Renal cortical epithelial cell (primary cell): ENCODE results near the gene SIGLEC14. TPM values are rescaled to one million over a fixed set of nuclear protein-coding genes. Genes with fewer than 3 reads are reported as not detected.
"Not testable (repeated sequence)": the region's sequence is repeated elsewhere in the genome, so short reads cannot be mapped to it uniquely, and the experiment has no call there.

Source experiments
- DNase-seq: peaks from one replicate; pipeline ENCODE4 v3.0.0-alpha.2; 2011; ENCODE audit warnings: low read depth
- total RNA-seq: library from RNA; depleted of rRNA; stranded (reverse); fragments of >200 nt; gene quantifications from 2 replicates; pipeline ENCODE4 v1.2.3, GENCODE V29; 2014

The SIGLEC14 gene
- total RNA-seq, 1 donor from 2014 or later: not detected

GRCh38 chr19:51675911-51676565 is 29.4 kb upstream of the SIGLEC14 start:
- DNase-seq: peak; percentile 38

DNA sequence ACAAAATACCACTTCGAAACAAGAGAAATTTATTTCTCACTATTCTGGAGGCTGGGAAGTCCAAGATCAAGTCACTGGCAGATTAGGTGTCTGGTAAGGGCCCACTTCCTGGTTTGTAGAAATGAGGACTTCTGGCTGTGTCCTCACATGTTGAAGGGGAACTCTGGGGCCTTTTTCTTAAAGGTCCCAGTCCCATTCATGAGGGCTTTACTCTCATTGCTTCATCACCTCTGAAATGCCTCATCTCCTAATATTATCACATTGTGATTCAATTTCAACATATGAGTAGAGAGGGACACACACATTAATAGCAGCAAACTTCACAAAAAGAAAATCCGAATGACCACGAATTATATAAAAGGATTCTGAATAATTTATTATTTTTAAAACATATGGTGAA is 21.6 kb upstream of the SIGLEC14 start:
- no peak for DNase-seq

DNA sequence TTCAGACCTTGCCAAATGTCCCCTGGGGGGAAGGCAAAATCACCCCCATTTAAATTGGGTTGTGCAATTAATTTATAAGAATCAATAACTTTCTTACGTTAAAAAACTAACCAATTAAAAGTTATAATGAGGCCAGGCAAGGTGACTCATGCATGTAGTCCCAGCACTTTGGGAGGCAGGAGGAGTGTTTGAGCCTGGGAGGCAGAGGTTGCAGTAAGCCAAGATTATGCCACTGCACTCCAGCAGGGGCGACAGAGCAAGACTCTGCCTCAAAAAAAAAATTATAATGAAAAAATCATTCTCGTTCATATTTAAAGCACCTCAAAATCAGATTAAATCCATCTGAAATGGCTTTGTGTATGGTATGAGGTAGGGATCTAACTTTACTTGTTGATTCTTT is 18.4 kb upstream of the SIGLEC14 start:
- DNase-seq: no peak

GRCh38 chr19:51664131-51664530 is 17.5 kb upstream of the SIGLEC14 start:
- DNase-seq: no peak

DNA sequence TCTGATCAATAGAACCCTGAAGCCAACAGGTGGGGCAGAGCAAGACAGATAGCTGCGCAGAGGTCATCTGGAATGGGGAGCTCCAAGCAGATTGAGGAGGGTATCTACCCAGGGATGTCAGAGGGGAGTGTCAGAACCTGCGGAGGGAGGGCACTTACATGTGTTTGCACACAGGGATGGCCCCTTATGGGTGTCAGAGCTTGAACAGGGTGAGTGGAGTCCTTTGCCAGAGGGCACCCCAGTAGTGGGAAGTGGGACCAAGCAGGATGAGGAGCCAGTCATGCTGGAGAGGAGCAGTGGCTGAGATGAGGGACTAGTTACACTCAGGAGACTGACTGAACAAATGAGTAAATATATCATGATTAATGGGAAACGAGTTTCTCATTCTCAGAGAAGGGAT is 17.0 kb upstream of the SIGLEC14 start:
- no peak for DNase-seq

- peak; percentile 69 for DNase-seq
These were observed 14.5 kb upstream of the SIGLEC14 start for GRCh38 chr19:51660975-51661600.

DNA sequence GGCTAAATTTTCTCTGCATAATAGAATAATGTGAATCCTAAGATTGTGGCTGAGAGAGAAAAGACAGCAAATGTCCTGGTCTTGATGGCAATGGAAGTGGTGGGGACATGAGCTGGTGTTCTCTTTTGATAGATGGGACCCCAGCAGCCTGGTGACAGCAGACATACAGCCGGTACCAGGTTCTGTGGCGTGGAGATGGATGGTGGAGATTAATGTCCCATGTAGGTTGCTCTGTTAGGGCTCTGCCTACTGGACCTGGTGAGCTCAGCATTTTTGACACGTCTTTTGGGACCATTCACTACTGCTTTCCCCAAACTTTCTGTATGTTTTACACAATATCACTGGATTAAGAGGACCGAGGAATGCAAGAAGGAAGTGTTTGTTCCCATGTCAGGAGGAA is 8.2 kb upstream of the SIGLEC14 start:
- no peak for DNase-seq

DNA sequence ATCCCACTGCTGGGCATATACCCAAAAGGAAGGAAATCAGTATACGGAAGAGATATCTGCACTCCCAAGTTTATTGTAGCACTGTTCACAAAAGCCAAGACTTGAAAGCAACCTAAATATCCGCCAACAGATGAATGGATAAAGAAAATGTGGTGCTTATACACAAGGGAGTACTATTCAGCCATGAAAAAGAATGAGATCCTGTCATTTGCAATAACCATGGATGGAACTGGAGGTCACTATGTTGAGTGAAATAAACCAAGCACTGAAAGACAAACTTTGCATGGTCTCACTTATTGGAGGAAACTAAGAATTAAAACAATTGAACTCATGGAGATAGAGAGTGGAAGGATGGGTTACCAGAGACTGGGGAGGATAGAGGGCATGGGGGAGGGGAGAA is 6.5 kb upstream of the SIGLEC14 start:
- no peak for DNase-seq

- no peak for DNase-seq
These were observed 5.6 kb upstream of the SIGLEC14 start for GRCh38 chr19:51652266-51652665.

DNA sequence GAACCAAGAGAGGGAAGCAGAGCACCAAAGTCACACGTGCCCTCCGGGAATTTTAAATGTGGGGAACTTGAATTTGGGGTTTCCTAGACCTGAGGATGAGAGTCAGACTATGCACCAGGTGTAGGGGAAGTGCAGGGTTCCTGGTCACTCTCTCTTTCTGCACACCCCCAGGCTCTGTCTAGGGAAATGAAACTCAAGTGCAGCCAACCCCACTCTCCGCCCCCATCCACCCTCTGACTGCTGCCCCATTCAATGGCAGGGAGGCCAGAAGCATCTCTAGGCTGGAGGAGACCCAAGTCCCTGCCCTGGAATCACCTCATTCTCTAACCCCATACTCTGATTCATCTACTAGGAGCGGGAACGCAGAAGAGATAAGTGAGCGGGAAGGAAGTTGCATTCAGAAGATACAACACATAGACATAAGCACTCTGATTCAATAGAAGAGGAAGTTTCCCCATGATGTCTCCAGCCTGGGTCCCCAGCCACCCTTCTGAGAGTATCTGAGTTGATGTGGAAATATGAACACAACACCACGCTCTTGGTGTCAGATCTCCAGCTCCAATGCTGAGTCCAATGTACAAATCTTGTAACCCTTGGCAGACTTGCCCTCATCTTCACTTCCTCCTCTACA is 4.7 kb upstream of the SIGLEC14 start:
- no peak for DNase-seq

DNA sequence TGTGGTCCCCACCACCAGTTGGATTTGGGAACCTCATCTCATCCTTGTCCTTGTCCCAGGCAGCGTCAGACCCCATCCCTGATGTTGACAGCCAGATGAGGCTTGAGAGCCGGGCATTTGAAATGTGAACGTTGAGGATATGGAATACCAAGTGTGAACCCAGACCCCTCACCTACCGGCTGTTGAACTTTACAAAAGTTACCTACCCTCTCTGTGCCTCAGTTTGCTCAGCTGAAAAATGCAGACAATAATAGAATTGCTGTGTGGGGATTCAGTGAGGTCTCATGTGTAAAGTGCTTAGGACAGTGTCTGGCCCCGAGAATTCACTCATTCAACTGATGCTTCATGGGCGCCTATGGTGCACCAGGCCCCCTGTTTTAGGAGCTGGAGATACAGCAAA is 693 bp upstream of the SIGLEC14 start:
- no peak for DNase-seq

DNA sequence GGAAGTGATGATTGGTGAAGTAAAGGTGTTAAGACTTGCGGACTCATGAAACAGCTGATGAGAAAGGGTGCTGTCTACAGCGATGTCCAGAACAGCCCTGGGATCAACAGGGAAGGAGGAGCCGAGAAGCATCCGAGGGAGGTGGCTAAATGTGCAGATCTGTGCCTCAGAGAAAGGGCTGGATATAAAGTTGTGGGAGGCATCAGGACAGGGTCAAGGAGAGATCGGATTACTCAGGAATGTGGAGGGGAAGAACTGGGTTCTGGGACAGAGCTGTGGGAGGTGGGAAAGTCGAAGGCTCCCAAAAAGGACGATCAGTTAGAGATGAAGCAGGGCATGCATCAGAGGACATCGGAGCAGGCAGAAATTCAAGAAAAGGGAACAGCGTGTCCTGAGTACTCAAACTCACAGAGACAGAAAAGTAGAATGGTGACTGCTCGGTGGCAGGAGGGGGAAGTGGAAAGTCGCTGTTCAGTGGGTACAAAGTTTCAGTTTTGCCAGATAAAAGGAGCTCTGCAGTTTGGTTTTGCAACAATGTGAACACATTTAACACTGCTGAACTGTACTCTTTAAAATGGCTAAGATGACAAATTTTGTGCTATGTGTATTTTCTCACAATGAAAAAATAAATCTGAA is 1.9 kb downstream of the SIGLEC14 start:
- no peak for DNase-seq

- no peak for DNase-seq
These were observed 5.0 kb downstream of the SIGLEC14 start for GRCh38 chr19:51641648-51642047.

GRCh38 chr19:51640386-51640785 is 6.2 kb downstream of the SIGLEC14 start:
- DNase-seq: no peak

DNA sequence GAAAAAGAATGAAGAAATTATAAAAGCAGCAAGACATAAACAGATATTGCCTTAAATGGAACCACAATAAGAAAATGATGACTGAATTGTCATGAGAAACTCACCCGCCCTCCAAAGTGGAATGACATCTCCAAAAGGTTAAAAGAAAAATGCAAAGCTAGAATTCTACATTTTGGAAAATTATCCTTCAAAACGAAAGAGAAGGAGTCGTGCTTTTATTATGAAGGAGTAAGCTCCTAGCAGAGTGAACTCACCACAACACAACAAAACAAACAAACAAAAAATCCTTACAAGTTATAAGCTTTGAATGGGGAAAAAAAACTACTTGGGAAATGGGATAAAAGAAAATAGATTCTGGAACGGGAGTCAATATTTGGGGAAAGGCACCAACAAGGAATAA is 6.7 kb downstream of the SIGLEC14 start:
- DNase-seq: no peak

DNA sequence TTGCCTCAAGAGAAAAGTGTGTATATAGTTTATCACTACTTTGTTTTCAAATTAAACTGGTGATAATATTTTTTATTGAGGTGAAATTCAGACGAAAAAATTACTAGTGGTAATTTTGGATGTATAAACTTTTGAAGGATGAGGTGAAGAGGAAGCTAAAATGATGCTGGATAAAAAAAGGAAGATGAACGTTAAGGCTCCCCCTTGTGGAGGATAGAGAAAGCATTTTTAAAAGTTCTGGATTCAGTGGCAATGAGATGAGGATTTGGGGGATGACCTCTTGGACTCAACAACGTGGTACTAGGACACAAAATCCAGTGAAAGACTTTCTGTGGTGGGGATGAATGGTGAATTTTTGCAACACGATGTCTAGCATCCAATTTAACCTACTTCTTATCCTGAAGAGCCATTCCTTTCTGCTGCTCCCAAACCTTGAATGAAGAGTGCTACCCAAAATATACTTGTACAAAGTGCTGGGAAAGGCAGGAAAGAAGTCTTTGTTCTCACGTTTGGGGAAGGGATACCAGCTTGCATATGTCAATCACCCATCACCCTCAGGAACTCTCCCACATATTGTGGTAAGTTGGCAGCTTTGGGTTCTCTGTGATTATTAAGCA is 9.2 kb downstream of the SIGLEC14 start:
- no peak for DNase-seq

DNA sequence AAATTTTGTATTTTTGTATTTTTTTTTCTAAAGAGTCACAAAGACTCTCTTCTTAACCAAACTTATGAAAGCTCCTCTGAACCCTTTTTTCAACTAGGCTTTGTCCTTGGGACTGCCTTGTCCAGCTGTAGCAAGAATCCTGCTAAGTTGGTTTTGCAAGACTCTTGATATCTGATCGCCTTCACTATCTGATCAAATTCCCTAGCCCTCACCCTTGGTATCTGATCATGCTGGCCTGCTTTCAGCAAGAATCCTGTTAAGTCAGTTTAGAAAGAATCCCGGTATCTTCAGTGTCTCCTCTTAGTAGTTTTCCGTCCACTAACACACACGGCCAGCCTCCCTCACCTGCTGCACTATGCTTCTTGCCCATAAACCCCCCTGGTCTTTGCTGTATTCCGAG is 14.5 kb downstream of the SIGLEC14 start:
- DNase-seq: no peak

DNA sequence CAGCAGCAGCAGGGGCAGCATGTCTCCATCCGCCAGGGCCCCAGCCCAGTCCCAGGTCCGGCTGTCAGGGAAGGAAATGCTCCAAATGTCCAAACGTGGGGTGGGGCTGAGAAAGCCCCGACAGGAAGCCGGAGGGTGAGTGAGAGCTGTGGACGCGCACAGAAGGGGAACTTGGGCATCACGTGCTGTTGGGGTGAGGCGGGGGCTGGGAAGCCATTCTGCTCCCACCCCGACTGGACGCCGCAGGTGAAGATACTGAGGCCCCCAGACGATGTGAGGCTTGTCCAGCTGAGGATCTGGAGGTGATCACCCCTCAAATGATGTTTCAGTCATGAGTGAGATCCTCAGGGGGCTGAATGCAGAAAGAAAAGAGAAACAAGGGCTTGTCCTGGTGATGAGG is 16.3 kb downstream of the SIGLEC14 start, which contains the start of gene SIGLEC5:
Gene SIGLEC5 (minus strand): TSS at position 87 of the 400 bp plus-strand sequence. CDS start 66 bp downstream, at position 21.
- DNase-seq: not testable (repeated sequence)

GRCh38 chr19:51628153-51628939 is 18.3 kb downstream of the SIGLEC14 start:
- DNase-seq: no peak

DNA sequence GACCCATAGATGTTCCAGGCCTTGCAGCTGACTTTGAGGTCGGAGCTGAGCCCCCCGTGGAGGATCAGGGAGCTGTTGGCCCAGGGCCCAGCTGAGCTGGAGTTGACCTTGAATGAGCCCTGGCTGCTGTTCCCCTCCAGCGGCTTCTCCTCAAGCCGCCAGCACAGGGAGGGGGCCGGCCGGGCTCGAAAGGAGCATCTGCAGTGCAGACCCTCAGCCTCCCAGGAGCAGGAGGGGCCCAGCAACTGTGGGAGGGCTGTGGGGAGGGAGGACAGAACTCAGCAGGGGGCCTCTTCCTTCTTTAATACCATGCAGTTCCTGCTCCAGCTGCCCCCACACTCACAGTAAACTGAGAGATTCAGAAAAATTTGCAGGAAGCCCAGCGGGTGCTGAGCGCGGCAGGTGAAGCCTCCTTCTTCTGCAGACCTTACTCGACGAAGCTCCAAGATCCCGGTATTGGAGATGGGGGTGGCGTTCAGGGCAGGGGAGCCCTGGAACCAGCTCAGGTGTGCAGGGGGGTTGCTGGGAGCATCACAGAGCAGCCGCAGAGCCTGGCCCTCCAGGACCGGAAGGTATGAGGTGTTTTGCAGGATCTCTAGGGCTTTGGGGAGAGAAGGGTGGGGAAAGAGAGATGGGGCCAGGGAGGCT is 19.0 kb downstream of the SIGLEC14 start:
- no peak for DNase-seq

DNA sequence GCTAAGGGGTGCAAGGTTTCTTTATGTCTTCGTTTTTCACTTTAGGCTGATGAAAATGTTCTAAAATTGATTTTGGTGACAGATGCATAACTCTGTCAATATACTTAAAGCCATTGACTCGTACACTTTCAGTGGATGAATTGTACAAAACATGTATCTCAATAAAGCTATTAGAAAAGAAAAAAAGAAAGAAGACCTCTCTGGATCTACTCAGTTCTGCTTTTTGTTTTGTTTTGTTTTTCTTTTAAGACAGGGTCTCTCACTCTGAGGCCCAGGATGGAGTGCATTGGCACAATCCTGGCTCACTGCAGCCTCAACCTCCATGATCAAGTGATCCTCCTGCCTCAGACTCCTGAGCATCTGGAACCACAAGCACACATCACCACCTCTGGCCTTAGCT is 19.9 kb downstream of the SIGLEC14 start:
- DNase-seq: no peak
